ENCODE data around the gene TMCC1.

- TF ChIP-seq CTCF (IDR thresholded peaks at IDR 0.05), result no peak
- no peak for TF ChIP-seq EP300 (IDR thresholded peaks at IDR 0.05)
Measured at GRCh38 chr3:129747992-129748391, 145.5 kb downstream of the TMCC1 start.
